ENCODE results near the gene SLC44A3.

DNA sequence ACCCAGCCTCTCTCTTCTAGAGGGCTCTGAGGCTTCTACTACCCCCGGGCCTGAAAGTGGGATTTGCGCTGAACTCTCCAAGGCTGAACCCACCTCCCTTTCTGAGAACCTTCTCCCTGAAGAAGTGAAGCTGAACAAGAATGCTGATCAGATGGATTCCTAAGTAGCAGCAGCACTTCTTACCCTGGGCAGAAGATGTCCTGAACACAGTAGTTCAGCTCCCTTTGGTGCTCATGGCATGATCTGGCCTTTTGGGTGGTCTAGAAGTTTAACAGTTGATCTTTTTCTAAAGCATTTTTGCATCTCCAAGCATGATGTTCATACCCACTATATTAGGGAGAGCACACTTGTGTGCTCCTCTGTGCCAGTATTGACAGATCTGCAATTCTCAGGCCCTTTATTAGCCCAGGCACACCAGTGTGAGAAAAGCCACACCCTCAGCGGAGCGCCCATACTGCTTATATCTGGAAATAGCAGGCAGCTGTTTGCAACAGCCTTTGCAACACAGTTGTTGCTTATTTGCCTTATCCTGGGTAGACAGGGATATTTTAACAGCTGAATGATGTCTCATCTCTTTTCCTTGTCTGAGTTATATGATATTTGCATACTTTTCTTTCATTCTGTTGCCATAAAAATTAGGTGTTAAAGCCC lies 72.6 kb downstream of the SLC44A3 start:
- TF ChIP-seq, protein P1, sequence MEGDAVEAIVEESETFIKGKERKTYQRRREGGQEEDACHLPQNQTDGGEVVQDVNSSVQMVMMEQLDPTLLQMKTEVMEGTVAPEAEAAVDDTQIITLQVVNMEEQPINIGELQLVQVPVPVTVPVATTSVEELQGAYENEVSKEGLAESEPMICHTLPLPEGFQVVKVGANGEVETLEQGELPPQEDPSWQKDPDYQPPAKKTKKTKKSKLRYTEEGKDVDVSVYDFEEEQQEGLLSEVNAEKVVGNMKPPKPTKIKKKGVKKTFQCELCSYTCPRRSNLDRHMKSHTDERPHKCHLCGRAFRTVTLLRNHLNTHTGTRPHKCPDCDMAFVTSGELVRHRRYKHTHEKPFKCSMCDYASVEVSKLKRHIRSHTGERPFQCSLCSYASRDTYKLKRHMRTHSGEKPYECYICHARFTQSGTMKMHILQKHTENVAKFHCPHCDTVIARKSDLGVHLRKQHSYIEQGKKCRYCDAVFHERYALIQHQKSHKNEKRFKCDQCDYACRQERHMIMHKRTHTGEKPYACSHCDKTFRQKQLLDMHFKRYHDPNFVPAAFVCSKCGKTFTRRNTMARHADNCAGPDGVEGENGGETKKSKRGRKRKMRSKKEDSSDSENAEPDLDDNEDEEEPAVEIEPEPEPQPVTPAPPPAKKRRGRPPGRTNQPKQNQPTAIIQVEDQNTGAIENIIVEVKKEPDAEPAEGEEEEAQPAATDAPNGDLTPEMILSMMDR (conservative IDR thresholded peaks at IDR 0.05) = no peak
- TF ChIP-seq ZFX (IDR thresholded peaks at IDR 0.05) = 0 out of 2 replicates have a peak, but pooled peaks have one; percentile 25

Measured in C4-2B (cell line).